CD4-positive, alpha-beta T cell treated with Interleukin-10 for 1 hour (primary cell): ENCODE data around the gene MNAT1.
"Not testable (repeated sequence)": the region's sequence is repeated elsewhere in the genome, so short reads cannot be mapped to it uniquely, and the experiment has no call there.

Experiments used
- DNase-seq: peaks from one replicate; pipeline ENCODE4 v3.0.0-alpha.2; 2020

Gene MNAT1

GRCh38 chr14:60734465-60735242 lies at the start of gene MNAT1:
Gene MNAT1 (plus strand): TSS chr14:60734761. CDS start chr14:60734863, 102 bp downstream.
- DNase-seq = peak; percentile 78

GRCh38 chr14:60686865-60687264 lies 47.7 kb upstream of the MNAT1 start:
- DNase-seq = no peak

- DNase-seq = no peak
Observed at GRCh38 chr14:60691383-60692113, 43.0 kb upstream of the MNAT1 start.

- no peak for DNase-seq
Observed at GRCh38 chr14:60695327-60695726, 39.2 kb upstream of the MNAT1 start.

- DNase-seq = no peak
Observed at GRCh38 chr14:60700598-60700997, 34.0 kb upstream of the MNAT1 start.

GRCh38 chr14:60705100-60705499 lies 29.5 kb upstream of the MNAT1 start:
- no peak for DNase-seq

- DNase-seq = no peak
Observed at GRCh38 chr14:60707858-60708257, 26.7 kb upstream of the MNAT1 start.

- DNase-seq = no peak
Observed at GRCh38 chr14:60710494-60710893, 24.1 kb upstream of the MNAT1 start.

- no peak for DNase-seq
Observed at GRCh38 chr14:60713513-60713912, 21.0 kb upstream of the MNAT1 start.

- no peak for DNase-seq
Observed at GRCh38 chr14:60720391-60720790, 14.2 kb upstream of the MNAT1 start.

GRCh38 chr14:60720962-60721325 lies 13.6 kb upstream of the MNAT1 start:
- DNase-seq = no peak

- DNase-seq = peak; percentile 16
Observed at GRCh38 chr14:60721326-60722106, 13.0 kb upstream of the MNAT1 start.

GRCh38 chr14:60722107-60722356 lies 12.5 kb upstream of the MNAT1 start:
- no peak for DNase-seq

GRCh38 chr14:60722357-60723115 lies 12.0 kb upstream of the MNAT1 start:
- no peak for DNase-seq

GRCh38 chr14:60723116-60723906 lies 11.2 kb upstream of the MNAT1 start:
- peak; percentile 11 for DNase-seq

- no peak for DNase-seq
Observed at GRCh38 chr14:60723907-60724618, 10.5 kb upstream of the MNAT1 start, which contains the start of gene SIX4. Gene SIX4 (minus strand): TSS chr14:60724351. CDS start chr14:60724074, 277 bp downstream.

- not testable (repeated sequence) for DNase-seq
Observed at GRCh38 chr14:60731291-60731690, 3.3 kb upstream of the MNAT1 start.

- DNase-seq = no peak
Observed at GRCh38 chr14:60732840-60733483, 1.6 kb upstream of the MNAT1 start.

GRCh38 chr14:60735416-60735815 lies 855 bp downstream of the MNAT1 start:
- no peak for DNase-seq

GRCh38 chr14:60736494-60736893 lies 1.9 kb downstream of the MNAT1 start:
- no peak for DNase-seq
